HepG2 (cell line): Measurements from ENCODE around the gene WDHD1. TPM values are rescaled to one million over a fixed set of nuclear protein-coding genes. Genes with fewer than 3 reads are reported as not detected.
A peak's percentile ranks its signal among the peaks of the same experiment; 100 is the strongest.

Source experiments
- ARNT2 ChIP-seq: sonication (generic); formaldehyde crosslinking; IDR thresholded peaks from 2 replicates; pipeline ENCODE4 v1.8.0; 2022; ENCODE audit warnings: mild to moderate bottlenecking, low read depth, missing genetic modification reagents, moderate library complexity
- ASH2L ChIP-seq: fragments of 300-600, 200-600 bp; sonication (generic); IDR thresholded peaks from 2 replicates; pipeline ENCODE4 v1.7.0; 2017; ENCODE audit warnings: low read depth, mild to moderate bottlenecking, moderate library complexity, mixed read lengths, low read length; ENCODE audit not compliant: insufficient read length
- CBX2 ChIP-seq, 2 experiments: fragments of 200-600 bp in 1 of 2; sonication (generic); formaldehyde crosslinking in 1 of 2; IDR thresholded peaks; 2 replicates each; pipeline versions ENCODE4 v1.7.0 to v1.8.1; 2018 to 2022; ENCODE audit warnings: low read depth in 2 of 2, low read length in 1 of 2, mild to moderate bottlenecking in 1 of 2, missing genetic modification reagents in 1 of 2
- CHD4 ChIP-seq: fragments of 200-600 bp; sonication (generic); IDR thresholded peaks from 2 replicates; pipeline ENCODE4 v1.7.0; 2017; ENCODE audit warnings: mild to moderate bottlenecking, low read length, borderline replicate concordance
- FIP1L1 ChIP-seq: fragments of 200-400 bp; formaldehyde crosslinking; IDR thresholded peaks from 2 replicates; pipeline ENCODE4 v1.6.1; 2018; ENCODE audit warnings: low read depth, mild to moderate bottlenecking, low read length, moderate library complexity, borderline replicate concordance; ENCODE audit not compliant: insufficient read depth
- FOSL2 ChIP-seq: sonication (generic); formaldehyde crosslinking; IDR thresholded peaks from 2 replicates; pipeline ENCODE4 v1.4.0; 2020; ENCODE audit warnings: missing genetic modification reagents
- KDM1A ChIP-seq: IDR thresholded peaks from 2 replicates; pipeline ENCODE4 v1.6.1; 2016; ENCODE audit warnings: missing compliant biosample characterization
- NFYB ChIP-seq: sonication (generic); formaldehyde crosslinking; IDR thresholded peaks from 2 replicates; pipeline ENCODE4 v1.4.0; 2020; ENCODE audit warnings: missing genetic modification reagents
- SETDB1 ChIP-seq: sonication (generic); formaldehyde crosslinking; IDR thresholded peaks from 2 replicates; pipeline ENCODE4 v1.5.1; 2020; ENCODE audit warnings: missing genetic modification reagents, mild to moderate bottlenecking, borderline replicate concordance
- SMC3 ChIP-seq: IDR thresholded peaks from 2 replicates; pipeline ENCODE4 v1.6.1; 2011; ENCODE audit warnings: low read length, improper control_type of control experiment
- THAP8 ChIP-seq: sonication (generic); formaldehyde crosslinking; IDR thresholded peaks from 2 replicates; pipeline ENCODE4 v1.5.1; 2020; ENCODE audit warnings: missing genetic modification reagents, mild to moderate bottlenecking, borderline replicate concordance
- WIZ ChIP-seq: sonication (generic); formaldehyde crosslinking; IDR thresholded peaks from 2 replicates; pipeline ENCODE4 v1.5.1; 2020; ENCODE audit warnings: mild to moderate bottlenecking, missing genetic modification reagents
- ZNF513 ChIP-seq: sonication (generic); formaldehyde crosslinking; conservative IDR thresholded peaks from 2 replicates; pipeline ENCODE4 v1.5.0; 2020; ENCODE audit warnings: missing genetic modification reagents
- ZNF619 ChIP-seq: sonication (generic); formaldehyde crosslinking; IDR thresholded peaks from 2 replicates; pipeline ENCODE4 v1.4.0; 2020; ENCODE audit warnings: mild to moderate bottlenecking, missing genetic modification reagents
- ZNF674 ChIP-seq: sonication (generic); formaldehyde crosslinking; IDR thresholded peaks from 2 replicates; pipeline ENCODE4 v1.5.0; 2020; ENCODE audit warnings: low read depth, mild to moderate bottlenecking, missing genetic modification reagents
- polyA plus RNA-seq, 8 experiments: library from polyadenylated mRNA; depleted of rRNA in 3 of 8; stranded (reverse) in 7 of 8; unstranded in 1 of 8; fragments of >200 nt; fragmentation: Illumina TruSeq in 4 of 8; extraction: Trizol in 4 of 8; gene quantifications; 2 replicates each; pipeline versions ENCODE4 v1.2.1 to v1.2.3, GENCODE V29; 2011 to 2016; ENCODE audit warnings: low read depth in 4 of 8, missing spikeins in 1 of 8, mixed read lengths in 1 of 8; ENCODE audit not compliant: insufficient read depth in 1 of 8
- total RNA-seq, 5 experiments: library from RNA; depleted of rRNA; stranded (reverse); fragments of >200 nt; fragmentation: Illumina TruSeq; extraction: Trizol; gene quantifications; 2 replicates each; pipeline ENCODE4 v1.2.3, GENCODE V29; 2016; ENCODE audit warnings: low read depth in 1 of 5
- TF ChIP-seq, protein P1 (sequence below): sonication (generic); formaldehyde crosslinking; IDR thresholded peaks from one replicate; pipeline ENCODE4 v1.5.1; 2020; ENCODE audit warnings: mild to moderate bottlenecking, missing genetic modification reagents; ENCODE audit errors: not compliant biosample characterization

The WDHD1 gene
- total and polyA plus RNA-seq, 2 of the 13 experiments (the other 11 are each of a cell fraction or from before 2014, with no cell fraction given): 5.5 to 27.5 TPM

DNA sequence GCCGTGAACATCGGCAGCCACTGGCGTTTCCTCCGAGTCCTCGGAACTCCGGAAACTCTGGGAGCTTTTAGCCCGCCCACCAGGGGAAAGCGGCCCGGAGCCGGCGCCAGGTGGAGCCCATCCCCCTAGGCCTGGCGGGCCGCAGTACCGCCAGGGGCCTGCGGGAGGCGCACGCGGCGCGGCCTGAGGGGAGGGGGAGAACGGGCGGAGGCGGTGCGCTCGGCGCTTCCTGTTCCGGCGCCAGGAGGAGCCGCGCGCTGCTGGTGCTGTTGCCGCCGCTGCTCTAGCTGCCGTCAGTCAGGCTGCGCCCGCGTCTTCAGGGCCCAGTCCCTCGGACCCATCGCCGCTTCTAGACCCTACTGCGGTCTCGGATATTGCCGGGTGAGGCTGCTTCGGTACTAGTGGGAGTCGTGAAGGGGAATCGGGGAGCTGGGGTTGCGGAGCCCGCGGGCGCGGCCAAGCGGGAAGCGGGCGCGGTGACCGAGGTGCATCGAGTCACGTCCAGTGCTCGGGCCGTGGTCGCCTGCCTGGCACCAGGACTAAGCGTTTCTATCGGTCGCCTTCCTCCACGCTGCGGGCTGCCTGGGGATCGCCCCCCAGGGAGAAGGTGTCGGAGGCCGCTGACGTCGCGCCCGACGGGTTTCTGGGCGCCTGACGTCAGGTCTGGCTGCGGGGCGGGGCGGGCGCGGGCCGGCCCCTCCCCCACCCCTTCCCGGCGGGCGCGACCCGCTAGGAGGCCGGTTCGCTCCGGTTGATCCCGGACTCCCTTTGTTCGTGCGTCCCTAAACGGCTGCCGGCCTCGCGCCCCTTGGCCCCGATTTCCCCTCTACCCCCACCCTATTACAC is 24.7 kb upstream of the WDHD1 start, which contains the start of gene MAPK1IP1L (continued):
- TF ChIP-seq, protein P1, sequence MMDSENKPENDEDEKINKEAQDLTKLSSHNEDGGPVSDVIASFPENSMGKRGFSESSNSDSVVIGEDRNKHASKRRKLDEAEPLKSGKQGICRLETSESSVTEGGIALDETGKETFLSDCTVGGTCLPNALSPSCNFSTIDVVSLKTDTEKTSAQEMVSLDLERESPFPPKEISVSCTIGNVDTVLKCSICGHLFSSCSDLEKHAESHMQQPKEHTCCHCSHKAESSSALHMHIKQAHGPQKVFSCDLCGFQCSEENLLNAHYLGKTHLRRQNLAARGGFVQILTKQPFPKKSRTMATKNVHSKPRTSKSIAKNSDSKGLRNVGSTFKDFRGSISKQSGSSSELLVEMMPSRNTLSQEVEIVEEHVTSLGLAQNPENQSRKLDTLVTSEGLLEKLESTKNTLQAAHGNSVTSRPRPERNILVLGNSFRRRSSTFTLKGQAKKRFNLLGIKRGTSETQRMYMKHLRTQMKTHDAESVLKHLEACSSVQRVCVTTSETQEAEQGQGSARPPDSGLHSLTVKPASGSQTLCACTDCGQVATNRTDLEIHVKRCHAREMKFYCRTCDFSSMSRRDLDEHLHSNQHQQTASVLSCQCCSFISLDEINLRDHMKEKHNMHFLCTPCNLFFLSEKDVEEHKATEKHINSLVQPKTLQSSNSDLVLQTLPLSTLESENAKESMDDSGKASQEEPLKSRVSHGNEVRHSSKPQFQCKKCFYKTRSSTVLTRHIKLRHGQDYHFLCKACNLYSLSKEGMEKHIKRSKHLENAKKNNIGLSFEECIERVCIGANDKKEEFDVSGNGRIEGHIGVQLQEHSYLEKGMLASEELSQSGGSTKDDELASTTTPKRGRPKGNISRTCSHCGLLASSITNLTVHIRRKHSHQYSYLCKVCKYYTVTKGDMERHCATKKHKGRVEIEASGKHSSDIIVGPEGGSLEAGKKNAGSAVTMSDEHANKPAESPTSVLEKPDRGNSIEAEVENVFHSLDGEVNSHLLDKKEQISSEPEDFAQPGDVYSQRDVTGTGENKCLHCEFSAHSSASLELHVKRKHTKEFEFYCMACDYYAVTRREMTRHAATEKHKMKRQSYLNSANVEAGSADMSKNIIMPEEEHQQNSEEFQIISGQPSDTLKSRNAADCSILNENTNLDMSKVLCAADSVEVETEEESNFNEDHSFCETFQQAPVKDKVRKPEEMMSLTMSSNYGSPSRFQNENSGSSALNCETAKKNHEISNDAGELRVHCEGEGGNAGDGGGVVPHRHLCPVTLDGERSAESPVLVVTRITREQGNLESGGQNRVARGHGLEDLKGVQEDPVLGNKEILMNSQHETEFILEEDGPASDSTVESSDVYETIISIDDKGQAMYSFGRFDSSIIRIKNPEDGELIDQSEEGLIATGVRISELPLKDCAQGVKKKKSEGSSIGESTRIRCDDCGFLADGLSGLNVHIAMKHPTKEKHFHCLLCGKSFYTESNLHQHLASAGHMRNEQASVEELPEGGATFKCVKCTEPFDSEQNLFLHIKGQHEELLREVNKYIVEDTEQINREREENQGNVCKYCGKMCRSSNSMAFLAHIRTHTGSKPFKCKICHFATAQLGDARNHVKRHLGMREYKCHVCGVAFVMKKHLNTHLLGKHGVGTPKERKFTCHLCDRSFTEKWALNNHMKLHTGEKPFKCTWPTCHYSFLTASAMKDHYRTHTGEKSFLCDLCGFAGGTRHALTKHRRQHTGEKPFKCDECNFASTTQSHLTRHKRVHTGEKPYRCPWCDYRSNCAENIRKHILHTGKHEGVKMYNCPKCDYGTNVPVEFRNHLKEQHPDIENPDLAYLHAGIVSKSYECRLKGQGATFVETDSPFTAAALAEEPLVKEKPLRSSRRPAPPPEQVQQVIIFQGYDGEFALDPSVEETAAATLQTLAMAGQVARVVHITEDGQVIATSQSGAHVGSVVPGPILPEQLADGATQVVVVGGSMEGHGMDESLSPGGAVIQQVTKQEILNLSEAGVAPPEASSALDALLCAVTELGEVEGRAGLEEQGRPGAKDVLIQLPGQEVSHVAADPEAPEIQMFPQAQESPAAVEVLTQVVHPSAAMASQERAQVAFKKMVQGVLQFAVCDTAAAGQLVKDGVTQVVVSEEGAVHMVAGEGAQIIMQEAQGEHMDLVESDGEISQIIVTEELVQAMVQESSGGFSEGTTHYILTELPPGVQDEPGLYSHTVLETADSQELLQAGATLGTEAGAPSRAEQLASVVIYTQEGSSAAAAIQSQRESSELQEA (CRISPR knock-in tag): no peak
- 0 out of 2 replicates have a peak, but pooled peaks have one; percentile 17 for TF ChIP-seq NFYB (CRISPR knock-in tag)
- peak; percentile 51; the same call in 1 of the 2 replicates for TF ChIP-seq ARNT2 (CRISPR knock-in tag)
- TF ChIP-seq ZNF674 (CRISPR knock-in tag): peak; percentile 87
- TF ChIP-seq FIP1L1: peak; percentile 75; the same call in 1 of the 2 replicates
- peak; percentile 95; the same call in 1 of the 2 replicates for TF ChIP-seq THAP8 (CRISPR knock-in tag)
- 0 out of 2 replicates have a peak, but pooled peaks have one; percentile 69 for TF ChIP-seq ZNF619
- TF ChIP-seq KDM1A (CRISPR knock-in tag): no peak
- peak; percentile 58; the same call in 1 of the 2 replicates for TF ChIP-seq WIZ (CRISPR knock-in tag)
- no peak for TF ChIP-seq CBX2 (IDR thresholded peaks at IDR 0.05; ENCODE audit: low read depth, low read length)
- no peak for TF ChIP-seq CBX2 (CRISPR knock-in tag; IDR thresholded peaks at IDR 0.05; ENCODE audit: low read depth)
- TF ChIP-seq ZNF513: no peak; the same call in 1 of the 2 replicates
- TF ChIP-seq SMC3: no peak
- peak; percentile 97 for TF ChIP-seq ASH2L
- no peak for TF ChIP-seq SETDB1 (CRISPR knock-in tag)
- TF ChIP-seq FOSL2 (CRISPR knock-in tag): peak; percentile 26
- TF ChIP-seq CHD4: no peak; the same call in 1 of the 2 replicates
